ENCODE measurements around the gene NSG1. TPM values are rescaled to one million over a fixed set of nuclear protein-coding genes. Genes with fewer than 3 reads are reported as not detected.

Gene NSG1
- total and polyA plus RNA-seq, 2 of the 4 experiments (the other 2 are of a cell fraction): 0.72 to 1.6 TPM

- no peak overlapping the region for H3K9ac ChIP-seq (ENCODE audit: low read depth, low read length)
- intact Hi-C loops (cut with micrococcal nuclease): no loop called here
- H4K8ac ChIP-seq (ENCODE audit: low read depth in 2 of 2, low read length in 2 of 2): no peak overlapping the region
- H3K4me1 ChIP-seq (ENCODE audit: control insufficient read depth, insufficient read depth, low read length): no peaks in the 10 kb centered on the region
- in situ Hi-C loops (cut with MboI; ENCODE audit: low sequenced_read_pairs): no loop called here
- no peak overlapping the region for H3K4ac ChIP-seq (ENCODE audit: low read depth, low read length)
- no peak overlapping the region for H3K56ac ChIP-seq (ENCODE audit: extremely low read depth, insufficient read depth, low read length)
- H2BK20ac ChIP-seq (ENCODE audit: low read depth, low read length): no peak overlapping the region
- no peak overlapping the region for H2BK15ac ChIP-seq (ENCODE audit: low read depth, low read length)
- H4K91ac ChIP-seq (ENCODE audit: insufficient read depth, low read depth, low read length): no peak overlapping the region
- dilution Hi-C loops (cut with HindIII; ENCODE audit: low sequenced_read_pairs, unreplicated experiment): no loop called here
- H2BK120ac ChIP-seq (ENCODE audit: low read depth, low read length): no peak overlapping the region
- peaks cover 10% of the 10 kb centered on the region; the same call in 1 of the 2 replicates for H3K27me3 ChIP-seq (ENCODE audit: control insufficient read depth, insufficient read depth, low read length)
- no CpG with 5 or more reads among the region's 13 CpGs for WGBS, 2 experiments (ENCODE audit: extremely low coverage in 2 of 2, insufficient read length in 1 of 2)
- DNase-seq (no peak), ATAC-seq (ENCODE audit: low read depth) (no peak)
- H3K79me1 ChIP-seq (ENCODE audit: low read depth in 1 of 2, low read length in 2 of 2): no peaks in the 10 kb centered on the region
- H4K5ac ChIP-seq (ENCODE audit: low read depth, low read length): no peak overlapping the region
- no peak overlapping the region for H3K23ac ChIP-seq (ENCODE audit: low read depth, low read length)
- CTCF ChIA-PET: no interaction called here
- no peaks in the 10 kb centered on the region for H3K36me3 ChIP-seq (ENCODE audit: control insufficient read depth, insufficient read depth, low read length)
- no TSS peak for BruUV-seq (replicated peaks)
- H3K9me3 ChIP-seq (ENCODE audit: control insufficient read depth, insufficient read depth, low read length): no peaks in the 10 kb centered on the region
- no peak overlapping the region for H2BK5ac ChIP-seq (ENCODE audit: low read depth, low read length, poor library complexity, severe bottlenecking)
- no peak overlapping the region for H3K4me2 ChIP-seq (ENCODE audit: low read depth, low read length)
- H3K27ac ChIP-seq (ENCODE audit: insufficient read depth, low read length): no peak overlapping the region
- H3K14ac ChIP-seq (replicated peaks; ENCODE audit: low read depth, low read length): no peak overlapping the region
- H3K9me1 ChIP-seq (ENCODE audit: insufficient read depth, low read length): no peaks in the 10 kb centered on the region
- TF ChIP-seq BHLHE40 (IDR thresholded peaks at IDR 0.05; ENCODE audit: low read depth, low read length) (no peak), MAFK (IDR thresholded peaks at IDR 0.05; ENCODE audit: low read depth, low read length) (no peak), FOS (IDR thresholded peaks at IDR 0.05; ENCODE audit: low read depth, low read length) (no peak), POLR2A (IDR thresholded peaks at IDR 0.05; ENCODE audit: low read depth, low read length) (no peak), RCOR1 (IDR thresholded peaks at IDR 0.05; ENCODE audit: insufficient replicate concordance, low read length) (no peak), CTCF (conservative IDR thresholded peaks at IDR 0.05; ENCODE audit: low read depth, low read length) (no peak), MAZ (IDR thresholded peaks at IDR 0.05; ENCODE audit: borderline replicate concordance, low read depth, low read length) (no peak), SMC3 (IDR thresholded peaks at IDR 0.05; ENCODE audit: low read depth, low read length) (no peak), MXI1 (IDR thresholded peaks at IDR 0.05; ENCODE audit: borderline replicate concordance, low read depth, low read length) (no peak), RFX5 (IDR thresholded peaks at IDR 0.05; ENCODE audit: low read depth, low read length) (no peak), NFE2L2 (IDR thresholded peaks at IDR 0.05; ENCODE audit: low read depth, low read length) (no peak), CEBPB (IDR thresholded peaks at IDR 0.05; ENCODE audit: low read depth, low read length) (no peak), USF2 (IDR thresholded peaks at IDR 0.05; ENCODE audit: low read depth, low read length) (no peak)
- no peak overlapping the region for H2AFZ ChIP-seq (replicated peaks; ENCODE audit: low read length, poor library complexity)
- no peak overlapping the region for H2AK5ac ChIP-seq (ENCODE audit: low read depth, low read length)
- H4K20me1 ChIP-seq (ENCODE audit: insufficient read depth, low read length): no peaks in the 10 kb centered on the region
- H3K4me3 ChIP-seq (ENCODE audit: insufficient read depth, low read depth, low read length): no peak overlapping the region
- H2AK9ac ChIP-seq (replicated peaks; ENCODE audit: low read depth, low read length, poor library complexity): no peak overlapping the region
- no peak overlapping the region for H3K18ac ChIP-seq (ENCODE audit: low read depth, low read length)
- POLR2A ChIA-PET (ENCODE audit: unreplicated experiment): no interaction called here
Observed at GRCh38 chr4:4408132-4408523, 21.2 kb downstream of the NSG1 start.
